ENCODE data around the gene BPI.

The BPI gene

GRCh38 chr20:38256966-38257365 lies 47.0 kb upstream of the BPI start:
- no peak overlapping the region for H3K9ac ChIP-seq (ENCODE audit: low read length)
- TF ChIP-seq EZH2phosphoT487 (conservative IDR thresholded peaks at IDR 0.05; ENCODE audit: low read length) (no peak), CTCF (IDR thresholded peaks at IDR 0.05; ENCODE audit: insufficient read depth, low read length, poor library complexity, severe bottlenecking) (no peak)
- no peaks in the 10 kb centered on the region for H3F3A ChIP-seq (ENCODE audit: insufficient read depth)
- no peak overlapping the region for H3K4me2 ChIP-seq (ENCODE audit: low read depth, low read length, poor library complexity, severe bottlenecking)
- H4K20me1 ChIP-seq (ENCODE audit: low read depth, low read length): no peaks in the 10 kb centered on the region
- H3K4me3 ChIP-seq (ENCODE audit: insufficient read depth, low read length, poor library complexity, severe bottlenecking): no peak overlapping the region
- no peaks in the 10 kb centered on the region for H3K27me3 ChIP-seq (ENCODE audit: low read length)
- H3K27ac ChIP-seq (ENCODE audit: low read depth, low read length): no peak overlapping the region
- no peaks in the 10 kb centered on the region for H3K9me3 ChIP-seq (ENCODE audit: insufficient read depth, low read length)
- H2AFZ ChIP-seq (ENCODE audit: low read depth, low read length, severe bottlenecking): no peak overlapping the region
- H3K9me2 ChIP-seq (replicated peaks; ENCODE audit: insufficient read depth, low read length): no peaks in the 10 kb centered on the region
- H3K36me3 ChIP-seq (ENCODE audit: low read length): no peaks in the 10 kb centered on the region
- H3K79me2 ChIP-seq (ENCODE audit: insufficient read depth, low read length): no peaks in the 10 kb centered on the region

- no peaks in the 10 kb centered on the region for H3K9me3 ChIP-seq (ENCODE audit: insufficient read depth, low read length)
- no peaks in the 10 kb centered on the region for H3K27me3 ChIP-seq (ENCODE audit: low read length)
- H3K36me3 ChIP-seq (ENCODE audit: low read length): no peaks in the 10 kb centered on the region
- H3K9ac ChIP-seq (ENCODE audit: low read length): no peak overlapping the region
- H3K4me3 ChIP-seq (ENCODE audit: insufficient read depth, low read length, poor library complexity, severe bottlenecking): no peak overlapping the region
- no peaks in the 10 kb centered on the region for H3K79me2 ChIP-seq (ENCODE audit: insufficient read depth, low read length)
- no peaks in the 10 kb centered on the region for H3F3A ChIP-seq (ENCODE audit: insufficient read depth)
- H2AFZ ChIP-seq (ENCODE audit: low read depth, low read length, severe bottlenecking): no peak overlapping the region
- no peak for TF ChIP-seq EZH2phosphoT487 (conservative IDR thresholded peaks at IDR 0.05; ENCODE audit: low read length)
- TF ChIP-seq CTCF (IDR thresholded peaks at IDR 0.05; ENCODE audit: insufficient read depth, low read length, poor library complexity, severe bottlenecking): no peak
- no peaks in the 10 kb centered on the region for H3K9me2 ChIP-seq (replicated peaks; ENCODE audit: insufficient read depth, low read length)
- no peak overlapping the region for H3K4me2 ChIP-seq (ENCODE audit: low read depth, low read length, poor library complexity, severe bottlenecking)
- no peak overlapping the region for H3K27ac ChIP-seq (ENCODE audit: low read depth, low read length)
- no peaks in the 10 kb centered on the region for H4K20me1 ChIP-seq (ENCODE audit: low read depth, low read length)
Measured at GRCh38 chr20:38258545-38259215, 45.3 kb upstream of the BPI start.

GRCh38 chr20:38260025-38260377 lies 44.0 kb upstream of the BPI start:
- H3K4me3 ChIP-seq (ENCODE audit: insufficient read depth, low read length, poor library complexity, severe bottlenecking): no peak overlapping the region
- no peaks in the 10 kb centered on the region for H3K27me3 ChIP-seq (ENCODE audit: low read length)
- H3K9ac ChIP-seq (ENCODE audit: low read length): no peak overlapping the region
- H3K36me3 ChIP-seq (ENCODE audit: low read length): no peaks in the 10 kb centered on the region
- no peaks in the 10 kb centered on the region for H3K9me3 ChIP-seq (ENCODE audit: insufficient read depth, low read length)
- no peak overlapping the region for H2AFZ ChIP-seq (ENCODE audit: low read depth, low read length, severe bottlenecking)
- no peak for TF ChIP-seq CTCF (IDR thresholded peaks at IDR 0.05; ENCODE audit: insufficient read depth, low read length, poor library complexity, severe bottlenecking)
- no peak for TF ChIP-seq EZH2phosphoT487 (conservative IDR thresholded peaks at IDR 0.05; ENCODE audit: low read length)
- no peaks in the 10 kb centered on the region for H3F3A ChIP-seq (ENCODE audit: insufficient read depth)
- no peak overlapping the region for H3K4me2 ChIP-seq (ENCODE audit: low read depth, low read length, poor library complexity, severe bottlenecking)
- H4K20me1 ChIP-seq (ENCODE audit: low read depth, low read length): no peaks in the 10 kb centered on the region
- no peaks in the 10 kb centered on the region for H3K9me2 ChIP-seq (replicated peaks; ENCODE audit: insufficient read depth, low read length)
- H3K27ac ChIP-seq (ENCODE audit: low read depth, low read length): no peak overlapping the region
- H3K79me2 ChIP-seq (ENCODE audit: insufficient read depth, low read length): no peaks in the 10 kb centered on the region

All from SU-DHL-6 (cell line).